ENCODE results near the gene GJC1. TPM values are rescaled to one million over a fixed set of nuclear protein-coding genes. Genes with fewer than 3 reads are reported as not detected.
A peak's percentile ranks its signal among the peaks of the same experiment; 100 is the strongest.

Gene GJC1
- total and polyA plus RNA-seq, 2 of the 8 experiments (the other 6 are each of a cell fraction or from before 2014, with no cell fraction given) = 29.1 to 154 TPM

DNA sequence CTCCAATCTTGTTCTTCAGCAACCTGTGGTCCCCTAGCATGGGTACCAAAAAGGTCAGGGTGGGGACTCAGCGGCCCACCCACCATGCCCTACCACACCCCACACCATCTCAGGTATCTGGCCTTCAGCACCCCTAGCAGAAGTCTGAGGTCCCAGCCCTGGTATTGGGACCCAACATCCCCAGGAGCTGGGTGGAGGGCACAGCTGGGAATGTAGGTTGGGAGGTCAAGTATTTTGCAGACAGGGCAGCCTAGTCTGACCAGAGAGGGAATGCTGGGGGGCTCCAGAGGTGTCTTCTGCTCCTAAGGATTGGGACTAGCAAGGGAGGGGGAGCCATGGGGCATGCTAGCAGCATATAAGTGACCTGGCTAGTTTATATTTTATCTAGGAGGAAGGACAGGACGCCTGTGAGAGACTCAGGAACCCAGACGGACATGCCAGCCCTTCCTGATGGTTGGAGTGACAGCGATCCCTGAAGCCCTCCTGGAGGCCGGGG, 72.1 kb downstream of the GJC1 start:
- Histone ChIP-seq H2BK120ac (replicated peaks; ENCODE audit: low read depth, low read length) (no peak overlapping the region), H2BK15ac (ENCODE audit: low read length) (no peak overlapping the region), H2AFZ (ENCODE audit: low read length) (no peak overlapping the region; the same call in 1 of the 2 replicates), H3K27me3 (replicated peaks in 1 of 4; ENCODE audit: control insufficient read depth in 3 of 4, extremely low read depth in 1 of 4, insufficient read depth in 3 of 4, low read length in 3 of 4) (peaks cover 25 to 40% (median 35%) of the 10 kb centered on the region in 4 experiments), H3K14ac (ENCODE audit: insufficient read length) (no peak overlapping the region), H3K79me1 (ENCODE audit: low read depth, low read length) (no peaks in the 10 kb centered on the region), H4K8ac (ENCODE audit: extremely low read depth, insufficient read depth, low read length) (no peak overlapping the region), H4K5ac (ENCODE audit: insufficient read length, low read depth, low read length) (no peak overlapping the region), H3K4ac (replicated peaks; ENCODE audit: insufficient read length, low read depth, low read length) (no peak overlapping the region), H4K91ac (replicated peaks; ENCODE audit: insufficient read length, low read length) (no peak overlapping the region), H3K4me1 (replicated peaks in 1 of 4; ENCODE audit: control insufficient read depth in 3 of 4, insufficient read depth in 4 of 4, low read length in 3 of 4) (peaks cover 0 to 7% (median 2%) of the 10 kb centered on the region in 4 experiments; a peak in 4 of 7 replicates), H3K56ac (replicated peaks; ENCODE audit: insufficient read length, low read depth, low read length) (no peak overlapping the region), H3K23me2 (ENCODE audit: low read depth, low read length) (peaks cover 8% of the 10 kb centered on the region; the same call in 1 of the 2 replicates), H3K18ac (ENCODE audit: extremely low read depth, low read length) (no peak overlapping the region), H3K36me3 (ENCODE audit: control insufficient read depth in 2 of 4, insufficient read depth in 4 of 4, low read length in 3 of 4) (no peaks in the 10 kb centered on the region), H2BK5ac (ENCODE audit: low read depth, low read length) (no peak overlapping the region), H3K4me3 (ENCODE audit: extremely low read depth in 1 of 4, insufficient read depth in 2 of 4, low read depth in 3 of 4, low read length in 4 of 4) (peak overlapping the region in 3 of 4 experiments; percentile 29 to 68 (median 32); a peak in 2 of 8 replicates), H3K4me2 (ENCODE audit: insufficient read depth in 1 of 2, low read depth in 2 of 2, low read length in 2 of 2) (peak overlapping the region; percentile 56 to 79), H3K27ac (ENCODE audit: low read depth, low read length) (no peak overlapping the region), H3K79me2 (ENCODE audit: control insufficient read depth in 1 of 2, insufficient read depth in 2 of 2, low read length in 2 of 2) (no peaks in the 10 kb centered on the region), H2AK5ac (ENCODE audit: low read depth, low read length) (no peak overlapping the region), H3K23ac (ENCODE audit: insufficient read length) (no peak overlapping the region), H2BK20ac (ENCODE audit: low read length) (no peak overlapping the region), H2BK12ac (ENCODE audit: low read depth, low read length) (0 out of 2 replicates have a peak overlapping the region, but pooled peaks have one; percentile 17), H4K20me1 (replicated peaks in 1 of 2; ENCODE audit: control insufficient read depth in 1 of 2, insufficient read depth in 2 of 2, low read length in 2 of 2) (no peaks in the 10 kb centered on the region), H3K9me3 (ENCODE audit: insufficient read depth in 2 of 2, low read depth in 1 of 2, low read length in 1 of 2) (no peaks in the 10 kb centered on the region), H3K9ac (replicated peaks in 1 of 4; ENCODE audit: extremely low read depth in 1 of 4, low read depth in 3 of 4, low read length in 3 of 4) (no peak overlapping the region)
- 35% methylated on average over 5 of the region's 5 CpGs; no CpG with 5 or more reads in 1 of the 2 experiments for WGBS, 2 experiments (ENCODE audit: extremely low coverage in 1 of 2, insufficient coverage in 1 of 2, insufficient read length in 1 of 2, insufficient replicate concordance in 2 of 2, low coverage in 1 of 2, low lambda C conversion rate in 2 of 2, missing lambda C conversion rate in 1 of 2)
- DNase-seq (ENCODE audit: low read depth in 1 of 2, low spot score in 2 of 2) (no peak), FAIRE-seq (no peak)
- CTCF ChIA-PET (ENCODE audit: partially characterized antibody) = interaction anchor here (2.5 kb wide), 1 partner anchor 11 kb away, joined by 9 read pairs; no protein-coding TSS in a partner anchor
- TF ChIP-seq RAD21 (IDR thresholded peaks at IDR 0.05 in 1 of 2, conservative IDR thresholded peaks at IDR 0.05 in 1 of 2; ENCODE audit: low read depth in 2 of 2, low read length in 2 of 2) = no peak
- no peak for TF ChIP-seq SP1 (IDR thresholded peaks at IDR 0.05; ENCODE audit: low read depth, low read length)
- no peak for TF ChIP-seq SP2 (IDR thresholded peaks at IDR 0.05; ENCODE audit: low read length)
- TF ChIP-seq CEBPB (IDR thresholded peaks at IDR 0.05; ENCODE audit: low read depth, low read length) = no peak
- TF ChIP-seq, protein P1, sequence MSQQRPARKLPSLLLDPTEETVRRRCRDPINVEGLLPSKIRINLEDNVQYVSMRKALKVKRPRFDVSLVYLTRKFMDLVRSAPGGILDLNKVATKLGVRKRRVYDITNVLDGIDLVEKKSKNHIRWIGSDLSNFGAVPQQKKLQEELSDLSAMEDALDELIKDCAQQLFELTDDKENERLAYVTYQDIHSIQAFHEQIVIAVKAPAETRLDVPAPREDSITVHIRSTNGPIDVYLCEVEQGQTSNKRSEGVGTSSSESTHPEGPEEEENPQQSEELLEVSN (IDR thresholded peaks at IDR 0.05) = no peak
- POLR2A ChIA-PET (ENCODE audit: partially characterized antibody) = interaction anchor here (0.6 to 5.1 kb wide), 2 partner anchors 10 to 117 kb away, joined by 3 to 17 read pairs; no protein-coding TSS in a partner anchor

Measured in H1 (cell line).